GM15510 (cell line): ENCODE data around the gene MAPK12.

Experiments
- POLR2A ChIP-seq: IDR thresholded peaks from 3 replicates; pipeline ENCODE4 v1.6.1; 2011; ENCODE audit warnings: borderline replicate concordance; ENCODE audit not compliant: insufficient read length; ENCODE audit errors: extremely low read depth

The MAPK12 gene

GRCh38 chr22:50303848-50304527 is 42.5 kb upstream of the MAPK12 start:
- TF ChIP-seq POLR2A, result no peak

DNA sequence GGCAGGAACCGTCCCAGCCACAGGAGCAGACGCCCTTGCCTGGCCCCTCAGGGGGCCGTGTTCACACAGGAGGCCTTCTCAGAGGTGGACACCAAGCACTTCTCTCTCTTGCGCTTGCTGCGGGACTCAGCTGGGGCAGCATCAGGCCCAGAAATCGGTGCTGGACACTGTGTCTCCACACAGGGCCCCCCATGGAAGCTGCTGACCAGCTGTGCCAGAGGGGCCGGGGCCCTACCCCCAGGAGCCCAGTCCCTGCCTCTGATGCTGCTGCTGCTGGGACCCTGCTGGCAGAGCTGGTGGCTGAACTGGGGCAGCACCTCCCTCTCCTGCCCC is 42.0 kb upstream of the MAPK12 start:
- TF ChIP-seq POLR2A, result no peak

GRCh38 chr22:50302564-50302963 is 41.1 kb upstream of the MAPK12 start:
- no peak for TF ChIP-seq POLR2A

DNA sequence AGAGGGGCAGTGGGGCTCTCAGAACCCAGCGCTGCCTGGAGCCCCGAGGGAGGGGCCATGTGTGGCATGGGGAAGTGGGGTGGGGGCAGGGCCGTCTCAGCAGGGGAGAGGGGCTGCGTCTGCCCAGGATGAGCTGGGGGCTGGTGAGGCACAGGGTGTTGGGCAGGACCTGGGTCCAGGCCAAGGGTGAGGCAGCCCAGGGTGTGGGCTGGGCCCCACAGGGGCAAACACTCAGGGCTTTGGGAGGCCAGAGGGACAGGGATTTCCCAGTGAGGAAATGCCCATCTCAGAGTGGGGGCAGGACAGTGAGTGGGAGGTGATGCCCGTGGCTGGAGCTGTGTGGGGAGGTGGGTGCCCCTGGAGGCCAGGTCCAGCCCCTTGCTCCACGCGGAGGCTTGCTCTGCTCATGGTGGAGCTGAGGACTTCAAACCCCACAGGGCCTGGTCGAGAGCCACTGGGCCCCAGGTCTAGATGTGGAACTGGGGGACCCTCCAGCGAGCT is 40.6 kb upstream of the MAPK12 start:
- TF ChIP-seq POLR2A, result no peak

DNA sequence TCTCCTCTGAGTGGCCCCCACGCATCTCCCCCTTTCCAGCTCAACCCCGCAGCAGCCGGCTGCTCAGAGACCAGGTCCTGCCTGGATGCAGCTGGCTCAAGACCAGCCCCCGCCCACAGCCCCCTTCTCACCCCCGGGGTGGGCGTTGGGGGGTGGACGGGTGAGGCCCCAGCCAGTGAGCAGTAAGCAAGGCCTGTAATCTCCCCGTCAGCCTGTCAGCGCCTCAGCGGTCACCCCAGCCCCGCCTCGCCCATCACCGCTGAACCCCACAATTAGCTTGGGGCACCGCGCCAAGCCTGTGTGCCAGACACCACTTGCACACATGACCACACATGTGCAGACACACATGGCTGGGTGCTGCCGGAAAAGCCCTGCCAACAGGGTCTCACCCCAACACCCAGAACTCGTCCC is 40.1 kb upstream of the MAPK12 start:
- no peak for TF ChIP-seq POLR2A

- TF ChIP-seq POLR2A, result no peak
These were observed 39.3 kb upstream of the MAPK12 start for GRCh38 chr22:50300620-50301257.

- TF ChIP-seq POLR2A, result no peak
These were observed 38.5 kb upstream of the MAPK12 start for GRCh38 chr22:50299785-50300619.

DNA sequence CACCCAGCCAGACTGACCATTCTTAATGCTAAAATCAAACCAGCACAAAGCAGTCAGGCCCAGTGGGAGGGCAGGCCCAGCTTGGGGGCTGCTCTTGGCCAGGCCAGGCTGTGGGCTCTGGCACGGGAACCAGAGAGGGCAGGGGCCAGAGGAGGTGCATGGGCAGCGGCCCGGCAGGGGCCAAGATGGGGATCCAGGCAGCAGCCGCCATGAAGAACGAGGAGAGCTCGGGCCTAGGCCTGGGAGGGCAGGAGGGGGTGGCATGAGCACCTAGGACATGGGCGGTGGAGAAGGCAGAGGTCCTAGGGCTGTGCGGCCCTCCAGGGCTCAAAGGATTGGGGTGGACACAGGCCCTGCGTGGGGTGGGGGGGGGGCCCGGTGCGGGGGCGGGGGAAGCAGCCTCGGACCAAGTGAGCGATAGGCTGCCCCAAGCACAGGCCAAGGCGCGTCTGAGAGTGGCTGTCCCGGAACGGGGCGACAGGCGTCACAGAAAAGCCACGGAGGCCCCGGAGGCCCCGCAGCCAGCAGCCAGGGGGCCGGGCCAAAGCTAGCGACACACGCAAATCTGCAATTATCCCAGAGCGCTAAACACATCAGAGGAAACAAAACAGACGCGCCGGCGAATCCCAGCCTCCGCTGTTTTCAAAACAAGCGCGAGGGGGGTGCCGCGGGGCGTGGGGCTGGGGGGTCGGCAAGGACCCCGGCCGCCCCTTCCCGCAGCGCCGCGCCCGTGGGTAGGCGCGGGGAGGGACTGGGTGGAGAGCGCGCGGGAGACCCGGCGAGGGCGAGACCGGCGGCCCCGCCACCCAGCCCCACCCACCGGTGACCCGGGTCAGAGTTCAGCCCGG is 37.7 kb upstream of the MAPK12 start:
- no peak for TF ChIP-seq POLR2A

DNA sequence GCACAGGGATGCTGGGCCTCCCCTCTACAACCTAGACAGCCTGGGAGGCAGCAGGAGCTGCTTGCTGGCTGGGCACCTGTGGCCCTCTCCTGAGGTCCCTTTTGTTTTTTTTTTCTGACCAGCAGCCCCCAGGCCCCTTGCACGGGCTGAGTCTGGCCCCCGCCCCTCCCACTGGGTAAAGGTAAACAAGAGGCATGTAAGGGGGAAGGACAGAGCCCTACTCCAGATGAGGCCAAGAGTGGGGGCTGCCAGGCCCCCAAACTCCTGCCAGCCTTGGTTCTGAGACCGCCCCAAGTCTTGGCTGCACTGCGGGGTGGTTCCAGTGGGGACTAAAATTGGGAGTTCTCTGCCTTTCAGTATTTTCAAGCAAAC is 36.8 kb upstream of the MAPK12 start:
- no peak for TF ChIP-seq POLR2A

DNA sequence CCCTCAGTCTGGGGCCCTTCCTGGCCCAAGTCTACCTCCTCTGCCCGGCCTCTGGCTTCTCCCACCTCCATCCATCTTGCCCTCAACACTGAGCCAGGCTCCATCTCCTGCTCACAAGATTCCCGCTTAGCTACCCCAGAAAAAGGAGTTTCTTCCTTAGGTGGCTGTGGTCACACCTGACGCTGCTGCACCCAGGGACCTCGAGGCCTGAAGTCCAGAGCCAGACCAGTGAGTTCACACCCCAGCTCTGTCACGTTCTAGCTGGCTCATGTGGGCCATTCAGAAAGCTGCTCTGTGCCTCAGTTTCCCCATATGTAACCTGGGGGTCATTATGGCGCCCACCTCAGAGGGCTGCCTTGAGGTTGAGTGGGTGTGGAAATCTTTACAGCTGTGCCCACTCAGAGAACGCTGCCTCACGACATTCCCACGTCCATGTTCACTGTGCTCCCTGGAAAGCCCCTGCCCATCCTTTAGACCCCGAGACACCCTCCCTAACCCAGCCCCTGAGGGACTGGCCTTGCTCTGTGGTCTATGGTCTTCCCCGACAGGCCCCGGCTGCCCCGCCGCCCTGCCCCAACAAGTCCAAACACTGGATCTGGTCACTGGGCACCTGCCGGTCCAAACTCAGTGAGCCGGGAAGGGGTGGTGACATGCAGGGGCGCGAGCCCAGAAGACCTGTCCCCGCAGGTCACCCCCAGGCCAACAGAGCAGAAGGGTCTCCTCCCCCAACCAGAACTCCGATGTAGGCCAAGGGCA is 36.2 kb upstream of the MAPK12 start:
- no peak for TF ChIP-seq POLR2A

DNA sequence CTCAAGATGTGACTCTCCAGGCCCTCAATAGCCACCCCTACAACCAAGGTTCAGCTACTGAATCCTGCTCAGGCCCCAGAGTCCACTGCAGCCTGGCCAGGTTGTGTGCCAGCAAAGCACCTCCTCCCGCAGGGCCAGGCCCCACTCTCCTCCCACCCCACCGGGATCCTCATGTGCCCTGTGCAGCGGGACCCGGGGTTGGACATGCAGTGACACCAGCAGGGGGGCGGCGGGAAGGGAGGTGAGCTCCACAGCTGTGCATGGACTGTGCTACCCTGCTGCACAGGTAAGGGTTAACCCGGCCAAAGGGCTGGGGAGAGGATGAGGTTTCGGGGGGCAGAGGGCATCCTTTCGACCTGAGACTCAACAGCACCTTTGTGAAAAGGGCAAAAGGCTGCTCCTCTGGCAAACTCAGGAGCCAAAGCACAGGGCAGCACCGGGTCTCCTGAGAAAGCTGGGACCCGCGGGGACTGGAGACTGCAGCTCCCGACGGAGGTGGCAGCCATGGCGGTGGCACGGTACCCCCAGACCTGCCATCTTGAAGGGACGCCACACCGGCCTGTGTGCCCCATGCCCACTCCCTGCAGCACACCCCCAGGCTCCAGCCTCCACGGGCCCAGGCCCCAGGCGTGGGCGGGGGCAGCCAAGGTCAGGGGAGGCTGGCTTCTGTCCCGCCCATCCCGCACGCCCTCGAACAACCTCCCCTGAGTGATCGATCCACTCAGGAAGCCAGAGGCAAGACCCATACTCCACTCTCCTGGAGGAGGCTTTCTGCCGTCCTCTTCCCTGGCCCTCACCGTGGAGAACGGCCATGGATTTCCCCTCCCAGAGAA is 35.4 kb upstream of the MAPK12 start:
- TF ChIP-seq POLR2A, result no peak

DNA sequence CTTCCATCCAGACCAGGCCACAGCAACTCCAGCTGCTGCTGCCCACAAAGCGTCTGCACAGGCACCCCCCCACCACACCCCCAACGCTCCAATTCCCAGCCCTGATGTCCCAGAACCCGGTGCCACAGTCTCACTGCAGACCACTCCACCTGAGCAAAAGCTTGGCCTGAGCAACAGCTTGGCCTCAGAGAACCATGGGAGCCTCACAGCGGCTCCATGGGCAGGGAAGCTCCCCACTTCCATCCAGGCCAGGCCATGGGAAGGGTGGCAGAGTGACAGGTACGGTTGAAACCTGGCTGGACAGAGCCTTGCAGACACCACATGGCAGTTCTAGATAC is 32.8 kb upstream of the MAPK12 start:
- no peak for TF ChIP-seq POLR2A
